Measurements from ENCODE around the gene PPP1R11. TPM values are rescaled to one million over a fixed set of nuclear protein-coding genes. Genes with fewer than 3 reads are reported as not detected.
A peak's percentile ranks its signal among the peaks of the same experiment; 100 is the strongest.

The PPP1R11 gene
- total RNA-seq, 1 experiment from 2014 or later = 49.5 TPM

DNA sequence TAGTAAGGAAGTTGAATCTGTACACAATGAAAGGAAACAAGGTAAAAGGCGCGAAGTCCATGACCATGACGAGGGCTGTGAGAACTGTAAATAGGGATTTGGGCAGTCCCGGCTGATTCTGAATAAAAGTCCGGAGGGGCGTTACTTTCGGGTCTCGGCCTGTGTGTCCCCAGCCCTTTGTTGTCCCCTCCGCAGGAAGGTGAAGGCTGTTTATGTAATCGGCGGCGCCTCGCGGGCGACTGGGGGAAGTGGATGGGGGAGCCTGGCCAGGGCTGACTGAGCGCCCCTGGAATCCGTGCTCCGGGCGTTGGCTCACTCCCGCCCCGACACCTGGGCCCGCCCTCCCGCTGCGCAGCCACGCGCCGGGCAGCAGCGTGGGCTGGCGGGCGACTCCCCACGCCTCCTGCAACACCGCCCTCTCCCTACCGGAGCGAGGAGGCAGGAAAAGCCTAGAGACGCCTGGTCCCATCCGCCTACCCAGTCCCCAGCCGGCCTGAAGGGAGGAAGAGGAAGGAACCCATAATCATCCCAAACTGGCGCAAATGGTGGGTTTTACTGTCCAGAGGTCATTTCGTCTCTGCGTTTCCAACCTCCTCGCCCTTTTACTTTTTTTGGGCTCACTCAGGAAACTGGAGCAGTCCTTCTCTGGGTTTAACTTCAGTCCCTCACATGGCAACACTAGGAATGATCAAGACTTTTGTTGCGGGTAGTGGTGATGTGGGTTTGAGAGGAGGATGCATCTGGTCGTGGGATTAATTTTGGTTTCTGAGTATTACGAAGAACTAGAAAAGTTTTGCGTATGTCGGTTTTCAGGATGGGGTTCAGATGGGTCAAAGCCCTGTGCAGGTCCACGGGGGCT, 33.8 kb downstream of the PPP1R11 start:
- intact Hi-C loops (cut with micrococcal nuclease) = loop anchor here (2.0 kb wide), 2 partner anchors 26 to 310 kb away; partner anchors contain the start of gene RNF39
- Histone ChIP-seq H2AFZ (ENCODE audit: low read length) (peak overlapping the region; percentile 92), H3K27me3 (ENCODE audit: low read length) (no peaks in the 10 kb centered on the region), H3K4me1 (ENCODE audit: insufficient read depth, low read length) (peaks cover 34% of the 10 kb centered on the region), H3K4me3 (ENCODE audit: low read length) (peak overlapping the region; percentile 75), H3K79me2 (ENCODE audit: low read length) (no peaks in the 10 kb centered on the region), H3K9ac (ENCODE audit: low read length) (peak overlapping the region; percentile 42), H3K9me2 (replicated peaks; ENCODE audit: low read length) (no peaks in the 10 kb centered on the region), H3K9me3 (ENCODE audit: low read length) (no peaks in the 10 kb centered on the region), H3K4me2 (ENCODE audit: low read length) (peak overlapping the region; percentile 90), H3K36me3 (ENCODE audit: low read depth, low read length) (no peaks in the 10 kb centered on the region), H4K20me1 (ENCODE audit: low read length) (no peaks in the 10 kb centered on the region), H3K27ac (ENCODE audit: low read length) (no peak overlapping the region), H3F3A (ENCODE audit: low read length, unreplicated experiment) (no peaks in the 10 kb centered on the region)
- POLR2A ChIA-PET (ENCODE audit: unreplicated experiment) = no interaction called here
- ATAC-seq (peak; percentile 55), DNase-seq (peak; percentile 75)
- CTCF ChIA-PET = interaction anchor here (0.6 to 4.8 kb wide), 2 partner anchors 31 to 190 kb away, joined by 3 to 107 read pairs; no protein-coding TSS in a partner anchor
- TSS peak; percentile 59 for BruUV-seq (replicated peaks)
- TF ChIP-seq EZH2 (IDR thresholded peaks at IDR 0.05; ENCODE audit: low read length, unreplicated experiment) (no peak), EZH2phosphoT487 (IDR thresholded peaks at IDR 0.05; ENCODE audit: borderline replicate concordance, low read length) (no peak)
- TF ChIP-seq, protein P1, sequence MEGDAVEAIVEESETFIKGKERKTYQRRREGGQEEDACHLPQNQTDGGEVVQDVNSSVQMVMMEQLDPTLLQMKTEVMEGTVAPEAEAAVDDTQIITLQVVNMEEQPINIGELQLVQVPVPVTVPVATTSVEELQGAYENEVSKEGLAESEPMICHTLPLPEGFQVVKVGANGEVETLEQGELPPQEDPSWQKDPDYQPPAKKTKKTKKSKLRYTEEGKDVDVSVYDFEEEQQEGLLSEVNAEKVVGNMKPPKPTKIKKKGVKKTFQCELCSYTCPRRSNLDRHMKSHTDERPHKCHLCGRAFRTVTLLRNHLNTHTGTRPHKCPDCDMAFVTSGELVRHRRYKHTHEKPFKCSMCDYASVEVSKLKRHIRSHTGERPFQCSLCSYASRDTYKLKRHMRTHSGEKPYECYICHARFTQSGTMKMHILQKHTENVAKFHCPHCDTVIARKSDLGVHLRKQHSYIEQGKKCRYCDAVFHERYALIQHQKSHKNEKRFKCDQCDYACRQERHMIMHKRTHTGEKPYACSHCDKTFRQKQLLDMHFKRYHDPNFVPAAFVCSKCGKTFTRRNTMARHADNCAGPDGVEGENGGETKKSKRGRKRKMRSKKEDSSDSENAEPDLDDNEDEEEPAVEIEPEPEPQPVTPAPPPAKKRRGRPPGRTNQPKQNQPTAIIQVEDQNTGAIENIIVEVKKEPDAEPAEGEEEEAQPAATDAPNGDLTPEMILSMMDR (conservative IDR thresholded peaks at IDR 0.05; ENCODE audit: low read depth, low read length) = 0 out of 2 replicates have a peak, but pooled peaks have one; percentile 13

DNA sequence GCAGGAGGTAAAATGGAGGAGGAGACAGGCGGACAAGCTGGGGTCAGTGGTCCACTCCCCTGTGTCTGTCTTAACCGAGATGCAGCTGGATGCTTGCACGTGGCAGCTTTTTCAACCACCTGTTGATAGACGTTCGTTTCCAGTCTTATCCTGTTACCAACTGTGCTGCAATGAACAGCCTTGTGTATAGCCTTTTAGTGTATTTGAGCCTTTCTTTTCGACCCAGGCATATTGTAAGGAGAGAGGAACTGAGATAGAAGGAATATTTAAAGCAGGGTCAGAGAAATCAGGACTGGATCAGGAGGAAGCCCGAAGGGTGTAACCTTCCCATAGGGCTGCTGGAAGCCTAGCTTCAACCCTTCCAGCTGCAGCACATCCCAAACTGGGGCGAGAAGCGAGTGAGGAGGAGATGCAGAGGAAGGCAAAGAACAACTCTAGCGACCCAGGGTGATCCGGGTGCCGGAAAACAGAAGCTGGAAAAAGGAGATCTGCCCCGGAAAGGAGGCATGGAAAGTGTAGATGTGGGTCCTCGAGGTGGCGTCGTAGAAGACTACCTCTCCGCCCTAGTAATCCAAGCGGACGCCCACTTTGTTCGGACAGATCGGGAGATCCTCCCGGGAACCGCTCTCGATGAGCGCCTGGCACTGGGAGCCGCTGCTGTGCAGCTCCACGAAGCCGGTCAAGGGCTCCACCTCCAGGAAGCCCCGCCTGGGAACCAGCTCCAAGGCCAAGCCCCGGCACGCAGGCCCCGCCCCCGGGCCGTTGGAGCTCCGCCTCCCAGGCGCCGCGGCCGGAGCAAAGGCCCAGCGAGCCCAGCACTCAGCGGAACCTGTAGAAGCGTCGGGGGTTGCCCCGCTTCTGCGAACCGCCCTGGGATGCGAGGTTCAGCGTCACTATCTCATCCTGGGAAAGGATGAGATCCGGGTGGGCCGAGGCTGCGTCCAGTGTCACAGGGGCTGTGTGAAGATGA, 34.7 kb downstream of the PPP1R11 start:
- Histone ChIP-seq H3K9ac (ENCODE audit: low read length) (peak overlapping the region; percentile 42), H2AFZ (ENCODE audit: low read length) (peak overlapping the region; percentile 99), H3K27ac (ENCODE audit: low read length) (no peak overlapping the region), H3K79me2 (ENCODE audit: low read length) (no peaks in the 10 kb centered on the region), H3K4me2 (ENCODE audit: low read length) (peak overlapping the region; percentile 90), H3K27me3 (ENCODE audit: low read length) (no peaks in the 10 kb centered on the region), H3K9me3 (ENCODE audit: low read length) (no peaks in the 10 kb centered on the region), H4K20me1 (ENCODE audit: low read length) (no peaks in the 10 kb centered on the region), H3F3A (ENCODE audit: low read length, unreplicated experiment) (no peaks in the 10 kb centered on the region), H3K4me1 (ENCODE audit: insufficient read depth, low read length) (peaks cover 31% of the 10 kb centered on the region), H3K9me2 (replicated peaks; ENCODE audit: low read length) (no peaks in the 10 kb centered on the region), H3K36me3 (ENCODE audit: low read depth, low read length) (no peaks in the 10 kb centered on the region), H3K4me3 (ENCODE audit: low read length) (peak overlapping the region; percentile 75)
- ATAC-seq = peak; percentile 81
- DNase-seq = peak; percentile 93
- intact Hi-C loops (cut with micrococcal nuclease) = loop anchor here (2.0 kb wide), 3 partner anchors 27 to 311 kb away; partner anchors contain the start of genes PPP1R11 and RNF39
- no peak for TF ChIP-seq EZH2phosphoT487 (IDR thresholded peaks at IDR 0.05; ENCODE audit: borderline replicate concordance, low read length)
- TF ChIP-seq, protein P1 (conservative IDR thresholded peaks at IDR 0.05; ENCODE audit: low read depth, low read length) = peak; percentile 37; the same call in 1 of the 2 replicates
- TSS peak; percentile 80 for BruUV-seq (replicated peaks)
- CTCF ChIA-PET = interaction anchor here (0.6 to 4.8 kb wide), 4 partner anchors 26 to 189 kb away, joined by 3 to 107 read pairs (median 3); partner anchors contain the start of gene POLR1H
- POLR2A ChIA-PET (ENCODE audit: unreplicated experiment) = interaction anchor here (0.7 to 1.0 kb wide), 2 partner anchors 41 to 259 kb away, joined by 3 to 5 read pairs; partner anchors contain the start of gene POLR1H

Data from PC-3 (cell line).